B cell (primary cell): ENCODE measurements around the gene MMP14. TPM values are rescaled to one million over a fixed set of nuclear protein-coding genes. Genes with fewer than 3 reads are reported as not detected.

Source experiments
- ATAC-seq: fragments of 200-7000 bp; cut with Tn5 transposase; one replicate; pipeline ENCODE4 v1.10.0; 2021; ENCODE audit warnings: low read depth, mild to moderate bottlenecking, moderate number of reproducible peaks, moderate library complexity
- CTCF ChIA-PET: fragments of 350-600 bp; sonication (Branson Sonifier 250); formaldehyde crosslinking; loops from one replicate; lab custom pipeline; 2021; ENCODE audit warnings: antibody characterized with exemption, inconsistent platforms; lab: Charles Lee
- POLR2A ChIA-PET: fragments of 350-600 bp; sonication (Branson Sonifier 250); formaldehyde crosslinking; loops from one replicate; lab custom pipeline; 2021; ENCODE audit warnings: antibody characterized with exemption; lab: Charles Lee
- DNase-seq: peaks from one replicate; pipeline ENCODE4 v3.0.0; 2013
- H2AFZ ChIP-seq: 2 replicates; pipeline ENCODE4 v1.6.1; 2012; ENCODE audit warnings: mild to moderate bottlenecking, low read depth, low read length; ENCODE audit not compliant: insufficient read depth, poor library complexity, severe bottlenecking
- H3K27ac ChIP-seq, 2 donors: 1 replicate in 1 of 2; 2 replicates in 1 of 2; pipeline ENCODE4 v1.5.1; 2012 to 2013; ENCODE audit warnings: low read length in 2 of 2, mild to moderate bottlenecking in 2 of 2, moderate library complexity in 1 of 2
- H3K27me3 ChIP-seq, 4 experiments: fragments of 200-600 bp in 1 of 4; sonication (generic) in 1 of 4; replicated peaks in 1 of 4; 1 replicate in 2 of 4; 2 replicates in 2 of 4; pipeline versions ENCODE4 v1.6.1 to v1.7.0; 2013 to 2016; ENCODE audit warnings: low read length in 3 of 4, mild to moderate bottlenecking in 2 of 4, mixed read lengths in 1 of 4, moderate library complexity in 1 of 4; ENCODE audit not compliant: insufficient read depth in 4 of 4, control insufficient read depth in 3 of 4; ENCODE audit errors: control extremely low read depth in 1 of 4
- H3K36me3 ChIP-seq, 2 experiments: replicated peaks in 1 of 2; 1 replicate in 1 of 2; 2 replicates in 1 of 2; pipeline versions ENCODE4 v1.6.1 to v1.7.1; 2013; ENCODE audit warnings: low read length in 1 of 2; ENCODE audit not compliant: insufficient read depth in 2 of 2, control insufficient read depth in 1 of 2; ENCODE audit errors: control extremely low read depth in 1 of 2, extremely low read depth in 1 of 2
- H3K4me1 ChIP-seq, 2 donors: fragments of 200-600 bp in 1 of 2; sonication (generic) in 1 of 2; 1 replicate in 1 of 2; 2 replicates in 1 of 2; pipeline versions ENCODE4 v1.5.1 to v1.6.1; 2013 to 2017; ENCODE audit warnings: low read length in 2 of 2; ENCODE audit not compliant: control insufficient read depth in 2 of 2, insufficient read depth in 2 of 2
- H3K4me2 ChIP-seq: replicated peaks from 2 replicates; pipeline ENCODE3; 2012; ENCODE audit warnings: mild to moderate bottlenecking, low read depth, low read length; ENCODE audit not compliant: poor library complexity, severe bottlenecking
- H3K4me3 ChIP-seq, 5 experiments: fragments of 200-600 bp in 1 of 5; sonication (generic) in 1 of 5; 1 replicate in 3 of 5; 2 replicates in 2 of 5; pipeline versions ENCODE4 v1.5.1 to v1.7.0; 2011 to 2016; ENCODE audit warnings: low read length in 4 of 5, mild to moderate bottlenecking in 4 of 5, low read depth in 2 of 5, control low read depth in 1 of 5, moderate library complexity in 1 of 5; ENCODE audit not compliant: insufficient read depth in 1 of 5; ENCODE audit errors: control extremely low read depth in 1 of 5, extremely low read depth in 1 of 5
- H3K79me2 ChIP-seq: fragments of 200-600 bp; sonication (generic); one replicate; pipeline ENCODE4 v1.6.0; 2016; ENCODE audit warnings: low read length; ENCODE audit not compliant: control insufficient read depth, insufficient read depth
- H3K9ac ChIP-seq: fragments of 200-600 bp; sonication (generic); 2 replicates; pipeline ENCODE4 v1.6.1; 2017; ENCODE audit warnings: mild to moderate bottlenecking, low read length, moderate library complexity
- H3K9me3 ChIP-seq, 3 donors: one replicate each; pipeline versions ENCODE4 v1.6.1 to v1.7.1; 2013; ENCODE audit warnings: low read length in 2 of 3; ENCODE audit not compliant: control insufficient read depth in 2 of 3, insufficient read depth in 1 of 3; ENCODE audit errors: control extremely low read depth in 1 of 3
- H4K20me1 ChIP-seq: 2 replicates; pipeline ENCODE4 v1.6.0; 2012; ENCODE audit warnings: mild to moderate bottlenecking, low read length; ENCODE audit not compliant: insufficient read depth, control insufficient read depth, poor library complexity, severe bottlenecking
- H3K27ac Mint-ChIP-seq: one replicate; pipeline ENCODE4 v1.8.0; 2021; ENCODE audit warnings: mixed read lengths
- H3K27me3 Mint-ChIP-seq: one replicate; pipeline ENCODE4 v1.8.0; 2021; ENCODE audit warnings: mixed read lengths
- H3K4me1 Mint-ChIP-seq: one replicate; pipeline ENCODE4 v1.8.0; 2021; ENCODE audit warnings: mixed read lengths
- H3K4me3 Mint-ChIP-seq: one replicate; pipeline ENCODE4 v1.8.0; 2021; ENCODE audit warnings: mixed read lengths
- H3K9me3 Mint-ChIP-seq: one replicate; pipeline ENCODE4 v1.8.0; 2022; ENCODE audit warnings: mixed read lengths; ENCODE audit not compliant: insufficient read depth
- CTCF ChIP-seq: fragments of 200-600 bp; IDR thresholded peaks from one replicate; pipeline ENCODE4 v1.8.0; 2022; ENCODE audit warnings: antibody characterized with exemption, mild to moderate bottlenecking
- EZH2 ChIP-seq: IDR thresholded peaks from 2 replicates; pipeline ENCODE4 v1.6.1; 2012; ENCODE audit warnings: borderline replicate concordance, low read depth, mild to moderate bottlenecking, moderate library complexity, low read length; ENCODE audit not compliant: insufficient read depth, poor library complexity, severe bottlenecking
- WGBS: methylation state at CpG from one replicate; pipeline ENCODE4 v1.1.5; 2013; ENCODE audit warnings: missing lambda C conversion rate; ENCODE audit not compliant: insufficient coverage; 5-methylcytosine and 5-hydroxymethylcytosine counted together
- intact Hi-C: fragments of 100-400 bp; cut with micrococcal nuclease; formaldehyde crosslinking; loops from one replicate; pipeline ENCODE4 v1.10.0; 2022
- polyA plus RNA-seq: library from polyadenylated mRNA; depleted of rRNA; stranded (reverse); fragments of >200 nt; gene quantifications from 2 replicates; pipeline ENCODE4 v1.2.3, GENCODE V29; 2012
- total RNA-seq, 2 donors: library from RNA; stranded (reverse); fragments of 120-200 nt in 1 of 2; gene quantifications; 1 replicate in 1 of 2; 2 replicates in 1 of 2; pipeline versions ENCODE4 v1.2.3 to v1.2.4, GENCODE V29; 2013 to 2022

The MMP14 gene
- total and polyA plus RNA-seq, 2 donors (not counting 1 experiment from before 2014, with no cell fraction given): 1.0 to 3.5 TPM

- Histone ChIP-seq H3K36me3 (no peaks in the 10 kb centered on the region), H2AFZ (no peak overlapping the region), H3K9ac (no peak overlapping the region), H3K9me3 (no peaks in the 10 kb centered on the region), H3K4me3 (no peak overlapping the region), H3K27me3 (peaks cover 0 to 3% (median 0%) of the 10 kb centered on the region in 4 experiments), H3K27ac (no peak overlapping the region), H3K4me1 (peaks cover 7 to 12% of the 10 kb centered on the region in 2 donors), H3K4me2 (no peak overlapping the region), H4K20me1 (no peaks in the 10 kb centered on the region), H3K79me2 (peaks cover 7% of the 10 kb centered on the region)
- no peaks in the 10 kb centered on the region for H3K27me3 Mint-ChIP-seq
- no peak for ATAC-seq
- CTCF ChIA-PET: interaction anchor here (0.6 to 2.0 kb wide), 9 partner anchors 9 to 296 kb away, joined by 3 to 7 read pairs (median 4); no protein-coding TSS in a partner anchor
- TF ChIP-seq CTCF (no peak), EZH2 (no peak)
- H3K4me3 Mint-ChIP-seq: no peak overlapping the region
- no peak overlapping the region for H3K27ac Mint-ChIP-seq
- intact Hi-C loops: no loop called here
- POLR2A ChIA-PET: interaction anchor here (0.9 kb wide), 1 partner anchor 64 kb away, joined by 3 read pairs; the partner anchor contains the start of gene PRMT5
- no peaks in the 10 kb centered on the region for H3K9me3 Mint-ChIP-seq
- peaks cover 4% of the 10 kb centered on the region for H3K4me1 Mint-ChIP-seq
- 84% methylated on average over 2 of the region's 6 CpGs for WGBS
- DNase-seq: no peak
These were observed 29.3 kb downstream of the MMP14 start for GRCh38 chr14:22865424-22866405.
